SKM-1 (cell line): ENCODE results near the gene PEMT.

ENCODE experiments used
- DNase-seq: peaks from one replicate; lab custom pipeline; 2025; ENCODE audit not compliant: unreplicated experiment; lab: John Stamatoyannopoulos, UW

The PEMT gene

DNA sequence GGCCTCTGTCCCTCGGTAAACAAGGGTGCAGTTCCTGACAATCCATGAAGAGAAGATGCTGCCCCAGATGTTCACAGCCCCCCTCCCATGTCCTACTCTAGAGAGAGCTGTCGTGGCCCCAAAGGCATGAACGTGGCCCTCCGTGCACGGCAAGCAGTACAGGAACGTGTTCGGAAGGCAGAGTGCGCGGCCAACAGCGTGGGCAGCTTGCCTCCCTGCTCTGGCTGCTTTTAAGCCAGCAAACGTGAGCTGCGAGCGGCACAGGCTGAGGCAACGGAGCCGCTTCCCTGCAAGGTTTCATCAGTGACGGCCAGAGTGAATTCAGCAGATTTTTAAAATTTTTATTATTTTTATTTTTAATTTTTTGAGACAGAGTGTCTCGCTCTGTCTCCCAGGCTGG, 37.2 kb downstream of the PEMT start:
- DNase-seq = no peak

DNA sequence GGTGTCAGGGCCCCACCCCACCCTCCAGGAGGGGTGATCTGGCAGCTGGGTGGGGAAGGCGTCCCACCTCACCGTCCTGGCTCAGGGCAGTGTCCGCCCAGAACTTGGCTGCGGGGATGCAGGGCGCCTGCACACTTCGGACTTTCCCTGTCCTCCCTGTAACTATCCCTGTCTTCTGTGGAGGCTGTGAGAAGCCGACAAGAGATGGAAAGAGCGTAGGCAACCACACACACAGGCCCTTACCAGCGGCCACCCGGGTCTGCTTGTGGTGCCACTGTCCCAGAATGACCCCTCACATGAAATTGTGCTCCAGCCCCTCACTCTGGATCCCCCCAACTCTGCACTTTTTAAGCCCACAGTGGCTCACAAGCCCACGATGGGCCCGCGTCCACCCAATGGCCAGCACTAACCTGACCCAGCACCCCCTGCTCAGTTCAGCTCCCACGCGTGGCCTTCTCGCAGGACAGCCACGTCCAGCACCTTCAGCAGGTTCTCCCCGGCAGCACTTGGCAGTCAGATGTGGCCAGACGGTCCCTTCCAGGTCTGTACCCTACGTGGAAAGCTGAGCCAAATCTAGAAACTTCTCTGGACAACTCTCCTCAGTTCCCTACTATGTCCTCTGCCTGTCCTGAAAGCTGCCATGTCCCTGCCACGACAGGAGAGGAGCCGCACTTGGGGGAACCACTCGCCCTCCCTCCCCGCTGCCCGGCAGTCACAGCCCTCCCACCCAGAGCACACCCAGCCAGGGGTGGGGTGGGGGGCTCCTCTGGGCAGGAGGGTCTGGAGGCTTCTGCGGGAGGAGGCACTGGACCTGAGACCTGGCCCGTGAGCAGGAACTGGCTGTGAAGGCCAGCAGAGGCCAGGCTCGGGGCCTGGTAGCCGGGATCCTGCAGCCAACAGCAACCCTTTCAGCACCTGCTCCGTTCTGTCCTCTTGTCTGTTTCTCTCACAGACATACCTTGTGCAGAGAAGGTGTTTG, 38.0 kb downstream of the PEMT start:
- no peak for DNase-seq

DNA sequence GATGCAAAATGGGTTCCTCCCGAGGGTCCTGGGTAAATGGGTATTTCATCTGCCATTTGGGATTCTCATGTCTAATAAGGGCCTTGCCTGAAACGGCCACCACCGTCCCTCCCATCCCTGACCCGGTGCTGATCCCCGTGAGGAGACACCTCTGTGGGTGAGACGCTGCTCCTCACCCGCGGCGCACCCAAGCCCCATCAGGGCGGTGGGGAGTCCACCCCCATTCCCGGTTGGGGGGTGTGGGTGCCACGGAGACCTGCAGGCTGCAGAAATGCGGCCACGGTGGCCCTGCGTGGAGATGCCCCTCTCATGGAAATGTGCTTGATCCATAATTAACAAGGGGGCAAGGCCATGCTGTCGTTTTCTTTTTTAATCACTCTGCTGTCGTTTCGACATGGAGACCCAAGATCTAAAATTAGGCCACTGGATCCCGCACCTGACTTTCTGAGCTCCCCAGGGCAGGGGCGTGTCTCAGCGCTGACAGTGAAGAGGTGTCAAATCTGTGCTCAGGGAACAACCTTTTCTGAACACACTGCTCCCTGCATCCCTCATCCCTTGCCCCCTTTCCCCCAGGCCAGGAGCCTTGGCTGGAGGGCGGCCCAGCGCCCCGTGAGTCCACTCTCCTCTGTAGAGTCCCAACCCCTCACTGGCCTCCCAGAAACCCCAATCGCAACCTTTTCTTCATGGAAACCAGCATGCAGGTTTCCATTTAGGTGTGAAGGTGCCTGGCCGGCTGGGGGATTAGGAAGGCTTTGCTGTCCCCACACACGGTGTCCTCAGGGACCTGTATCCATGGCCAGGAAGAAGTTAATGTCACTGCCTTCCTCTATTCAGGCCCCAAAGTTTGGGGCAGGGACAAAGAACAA, 38.9 kb downstream of the PEMT start:
- no peak for DNase-seq

DNA sequence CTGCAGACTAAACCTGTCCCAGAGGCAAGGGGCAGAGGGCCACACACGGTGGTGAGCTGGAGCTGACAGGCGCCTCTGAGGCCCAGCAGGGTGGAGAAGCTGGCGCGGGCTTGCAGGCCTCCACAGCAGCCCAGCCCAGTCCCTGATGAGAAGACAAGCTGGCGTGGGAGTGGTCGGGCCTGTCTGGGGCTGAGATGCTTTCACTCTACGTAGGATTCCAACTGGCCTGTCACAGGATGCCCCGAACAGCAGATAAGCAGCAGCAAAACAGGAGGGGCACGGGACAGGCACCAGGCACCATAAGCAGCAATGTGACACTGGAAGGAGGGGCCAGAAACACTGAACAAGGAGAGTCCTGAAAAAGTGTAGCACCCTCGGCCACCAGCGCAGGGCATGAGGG, 40.1 kb downstream of the PEMT start:
- no peak for DNase-seq

DNA sequence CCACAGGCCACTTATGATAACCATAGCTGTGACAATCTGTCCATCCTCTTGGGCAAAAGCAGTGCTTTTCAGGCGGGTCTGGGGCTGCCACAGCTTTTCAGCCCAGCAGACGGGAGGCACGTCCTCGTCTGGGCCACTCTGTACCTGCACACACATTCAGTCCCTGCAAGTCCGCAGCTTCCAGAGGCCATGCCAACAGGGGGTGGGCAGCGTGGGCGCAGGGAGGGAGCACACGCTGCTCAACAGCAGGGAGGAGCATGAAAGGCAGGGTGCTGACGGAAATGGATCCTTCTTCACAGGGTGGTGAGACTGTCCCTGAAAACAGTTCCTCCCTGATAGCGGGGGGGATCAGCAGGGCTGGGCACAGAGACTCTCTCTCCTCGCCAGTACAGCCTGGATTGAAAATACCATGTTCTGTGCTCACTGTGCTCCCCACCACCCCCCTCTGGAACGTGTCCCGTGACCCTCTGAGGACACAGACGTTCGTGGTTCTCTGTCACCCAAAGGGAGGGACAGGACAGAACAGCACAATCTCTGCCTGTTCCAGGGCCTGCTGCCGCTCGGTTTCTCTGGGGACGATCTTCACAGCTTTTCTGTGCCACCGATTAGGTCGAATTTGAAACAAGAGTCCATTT, 41.7 kb downstream of the PEMT start:
- no peak for DNase-seq

DNA sequence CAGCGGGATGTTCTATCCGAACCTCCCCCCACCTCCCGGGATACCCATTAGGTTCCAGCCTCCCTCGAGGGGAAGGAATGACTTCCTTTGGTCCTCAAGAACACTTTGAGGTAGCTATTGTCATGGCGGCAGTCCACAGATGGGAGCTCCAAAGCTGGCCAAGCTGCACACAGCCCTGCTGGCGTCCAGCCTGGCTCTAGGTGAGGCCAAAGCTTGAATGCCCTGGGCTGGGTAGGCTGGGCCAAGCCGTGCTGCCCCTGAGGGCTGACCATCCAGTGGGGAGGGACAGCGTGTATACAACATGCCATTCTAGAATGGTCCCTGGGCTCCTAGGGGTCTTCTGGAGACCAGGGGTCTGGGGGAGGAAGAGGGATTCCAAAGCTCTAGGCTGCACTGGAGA, 43.5 kb downstream of the PEMT start:
- DNase-seq = no peak

DNA sequence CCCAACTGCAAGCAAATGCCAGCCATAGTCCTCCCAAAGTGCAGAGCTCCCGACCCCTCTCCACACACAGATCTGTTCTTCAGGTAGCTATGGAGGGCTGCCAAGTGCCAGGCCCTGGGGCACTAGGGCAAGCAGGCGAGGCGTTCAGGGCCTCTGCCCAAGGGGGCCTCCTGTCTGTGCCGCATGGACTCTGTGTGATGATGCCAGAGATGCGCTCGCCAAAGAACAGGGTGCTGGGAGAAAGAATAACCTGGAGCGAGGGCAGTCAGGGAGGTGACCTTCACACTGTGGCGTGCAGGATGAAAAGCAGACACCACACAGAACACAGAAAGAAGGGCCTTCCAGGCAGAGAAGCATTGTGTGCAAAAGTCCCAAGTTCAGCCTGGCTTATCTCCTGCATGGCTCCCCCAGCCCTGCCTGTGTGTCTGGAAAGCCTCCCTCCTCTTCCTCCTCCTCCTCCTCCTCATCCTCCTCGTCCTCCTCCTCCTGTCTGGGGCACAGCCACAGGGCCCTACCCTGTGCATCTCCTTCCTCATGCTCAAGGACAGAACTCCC, 44.2 kb downstream of the PEMT start:
- no peak for DNase-seq

DNA sequence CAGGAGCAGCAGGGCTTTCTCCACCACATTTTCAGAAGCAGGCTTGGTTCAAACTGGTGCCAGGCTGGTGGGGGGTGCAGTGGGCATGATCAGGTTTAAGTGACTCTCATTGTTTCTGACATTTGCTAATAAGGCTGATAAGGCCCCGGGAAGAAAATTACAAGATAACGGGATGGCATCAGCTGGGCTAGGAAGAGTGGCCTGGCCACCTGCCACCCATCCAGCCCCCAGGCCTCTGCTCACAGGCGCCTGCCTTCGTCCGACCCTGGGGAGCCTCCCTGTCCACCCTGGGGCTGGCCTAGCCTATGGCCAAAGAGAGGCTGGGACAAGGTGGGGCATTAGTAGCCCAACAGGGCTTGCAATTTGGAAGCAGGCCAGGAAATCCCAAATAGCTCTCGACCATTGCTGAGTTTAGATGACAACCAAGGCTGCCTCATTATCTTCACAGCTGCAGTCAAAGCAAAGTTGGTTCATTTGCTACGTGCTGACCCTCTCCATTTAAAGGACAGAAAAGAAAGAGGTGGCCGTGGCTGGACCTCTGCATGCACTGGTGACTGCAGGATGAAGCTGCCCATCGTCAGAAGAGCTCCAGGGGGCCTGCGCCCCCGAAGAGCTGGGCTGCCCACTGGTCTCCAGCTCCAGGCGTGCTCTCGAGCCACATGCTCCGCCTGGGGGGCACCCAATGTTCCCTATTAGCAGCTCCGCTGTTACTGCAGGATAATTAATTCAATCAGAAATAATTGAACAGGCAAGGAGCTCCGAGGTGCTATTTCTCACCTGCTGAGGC, 44.9 kb downstream of the PEMT start:
- DNase-seq = no peak

DNA sequence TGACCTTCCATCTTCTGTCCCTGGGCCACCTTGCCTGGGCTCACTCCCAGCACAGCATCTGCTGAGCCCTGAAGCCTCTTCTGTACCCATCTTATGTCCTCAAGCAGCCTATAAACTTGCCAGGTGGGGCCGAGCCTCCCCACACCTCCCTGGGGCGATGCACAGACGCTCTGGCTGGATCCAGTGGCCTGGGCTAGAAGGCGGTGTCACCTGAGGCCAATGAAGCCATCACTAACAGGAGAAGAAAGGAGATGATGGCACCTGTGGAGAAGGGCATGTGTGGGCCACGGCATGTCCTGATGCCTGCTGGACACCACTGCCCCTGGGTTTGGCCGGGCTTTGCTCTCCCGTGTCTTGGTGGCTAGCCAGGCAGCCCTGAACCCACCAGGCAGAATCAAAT, 45.5 kb downstream of the PEMT start:
- no peak for DNase-seq

DNA sequence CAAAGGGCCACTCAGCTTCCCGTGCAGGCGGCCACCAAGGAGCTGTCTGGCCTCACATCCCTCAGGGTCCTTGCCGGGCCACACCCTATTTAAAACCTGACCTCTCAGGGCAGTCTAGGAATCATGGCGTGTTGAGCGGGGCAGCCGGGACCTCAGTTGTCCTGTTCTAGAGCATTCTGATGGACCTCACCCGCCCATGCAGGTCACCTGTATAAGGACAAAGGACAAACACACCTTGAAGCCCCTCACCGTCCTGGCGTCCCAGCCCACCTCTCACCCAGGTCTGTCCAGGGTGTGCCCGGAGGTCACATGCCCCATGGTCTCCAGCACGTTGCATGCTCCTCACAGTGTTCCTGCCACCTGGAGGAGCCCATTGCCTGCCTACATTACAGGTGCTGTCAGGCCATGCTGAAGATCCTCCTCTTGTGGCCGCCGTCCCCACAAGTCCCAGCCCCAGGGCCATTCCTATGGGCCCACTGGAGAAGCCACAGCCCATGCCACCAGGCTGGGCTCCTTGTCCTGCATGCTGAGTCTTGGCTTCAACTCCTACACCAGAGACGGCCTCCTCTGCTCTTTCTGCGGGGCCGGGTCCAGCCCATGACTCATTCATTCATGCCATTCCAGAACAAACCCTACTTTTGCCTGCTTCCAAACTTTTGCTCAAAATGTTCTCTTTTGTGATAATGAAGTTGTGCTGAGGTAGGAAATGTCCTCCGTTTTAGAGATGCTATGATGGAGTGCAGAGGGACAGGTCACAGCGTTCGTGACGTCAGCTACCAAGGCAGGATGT, 46.3 kb downstream of the PEMT start:
- DNase-seq = no peak

DNA sequence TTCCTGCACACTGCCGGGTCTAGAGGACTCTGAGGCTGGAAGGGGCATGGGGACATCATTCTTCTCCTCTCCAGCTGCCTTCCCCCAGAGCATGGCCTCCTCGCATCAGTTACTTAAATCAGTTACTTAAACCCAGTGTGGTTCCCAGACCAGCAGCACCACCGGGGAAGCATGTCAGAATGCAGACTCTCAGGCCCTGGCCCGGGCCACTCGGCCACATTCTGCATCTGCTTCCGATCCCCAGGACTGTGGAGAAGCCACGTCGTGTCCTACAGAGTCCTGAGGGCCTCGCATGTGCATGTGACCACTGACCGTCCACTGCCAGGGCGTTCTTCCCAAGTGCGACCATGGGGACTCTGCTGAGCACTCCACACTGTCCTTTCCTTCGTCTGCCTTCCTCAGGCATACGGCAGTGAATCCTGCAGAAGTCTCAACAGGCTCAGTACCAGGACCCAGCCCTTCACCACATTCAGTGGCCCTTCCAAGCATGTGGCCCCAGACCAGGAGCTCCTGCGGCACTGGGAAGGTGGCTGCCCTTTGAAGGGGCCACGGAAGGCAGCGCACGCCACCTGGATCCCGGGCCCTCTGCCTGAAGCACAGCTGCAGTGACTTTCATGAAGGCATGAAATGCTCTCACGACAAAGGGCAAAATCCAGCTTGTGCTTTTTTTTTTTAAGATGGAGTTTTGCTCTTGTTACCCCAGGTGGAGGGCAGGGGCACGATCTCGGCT, 48.4 kb downstream of the PEMT start:
- no peak for DNase-seq

DNA sequence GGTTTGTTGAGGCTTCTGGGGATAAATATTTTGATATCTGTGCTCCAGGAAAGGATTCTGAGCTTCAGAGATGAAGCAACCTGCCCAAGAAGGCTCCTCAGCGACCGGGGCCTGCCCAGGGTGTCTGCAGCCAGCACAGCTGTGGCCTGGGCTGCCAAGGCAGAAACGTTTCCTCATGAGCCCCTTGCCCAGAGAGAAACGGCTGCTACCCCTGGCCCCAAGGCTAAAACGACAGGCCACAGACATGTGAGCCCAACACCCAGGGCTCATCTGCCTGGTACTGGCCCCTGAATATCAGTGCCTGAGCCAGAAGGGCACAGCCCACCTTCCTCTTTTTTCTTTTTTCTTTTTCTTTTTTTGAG, 49.9 kb downstream of the PEMT start:
- DNase-seq = no peak

DNA sequence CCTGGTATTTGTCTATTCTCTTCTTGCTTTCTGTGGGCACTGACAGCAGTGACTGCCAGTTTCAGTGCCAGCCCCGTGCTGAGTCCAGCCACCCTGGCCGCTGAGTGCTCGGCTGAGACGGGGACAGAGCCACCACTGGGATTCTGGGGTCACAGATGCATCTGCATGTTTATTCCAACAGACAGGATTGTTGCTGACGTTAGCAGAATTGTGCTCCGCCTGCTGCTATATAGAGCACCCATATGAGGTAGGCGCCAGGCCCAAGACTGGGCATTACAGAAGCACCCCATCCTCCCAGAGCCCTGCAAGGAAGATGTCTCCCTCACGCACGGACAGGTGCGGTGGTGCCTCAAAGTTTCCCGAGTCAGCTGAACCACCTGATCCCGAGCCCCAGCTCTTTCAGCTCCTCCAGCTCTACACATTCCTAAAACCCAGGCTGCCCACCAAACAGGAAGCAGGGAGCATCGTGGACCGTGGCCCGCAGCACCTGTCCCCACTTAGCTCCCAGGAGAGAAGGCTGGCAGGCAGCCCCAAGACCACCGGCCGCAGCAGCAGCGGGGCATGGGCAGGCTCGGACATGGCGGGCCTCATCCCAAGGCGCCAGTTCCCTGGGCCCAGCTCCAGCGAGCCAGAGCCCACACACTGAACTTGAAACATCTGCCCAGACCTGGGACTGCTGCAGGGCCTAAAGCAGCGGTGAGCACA, 50.4 kb downstream of the PEMT start:
- DNase-seq = no peak

DNA sequence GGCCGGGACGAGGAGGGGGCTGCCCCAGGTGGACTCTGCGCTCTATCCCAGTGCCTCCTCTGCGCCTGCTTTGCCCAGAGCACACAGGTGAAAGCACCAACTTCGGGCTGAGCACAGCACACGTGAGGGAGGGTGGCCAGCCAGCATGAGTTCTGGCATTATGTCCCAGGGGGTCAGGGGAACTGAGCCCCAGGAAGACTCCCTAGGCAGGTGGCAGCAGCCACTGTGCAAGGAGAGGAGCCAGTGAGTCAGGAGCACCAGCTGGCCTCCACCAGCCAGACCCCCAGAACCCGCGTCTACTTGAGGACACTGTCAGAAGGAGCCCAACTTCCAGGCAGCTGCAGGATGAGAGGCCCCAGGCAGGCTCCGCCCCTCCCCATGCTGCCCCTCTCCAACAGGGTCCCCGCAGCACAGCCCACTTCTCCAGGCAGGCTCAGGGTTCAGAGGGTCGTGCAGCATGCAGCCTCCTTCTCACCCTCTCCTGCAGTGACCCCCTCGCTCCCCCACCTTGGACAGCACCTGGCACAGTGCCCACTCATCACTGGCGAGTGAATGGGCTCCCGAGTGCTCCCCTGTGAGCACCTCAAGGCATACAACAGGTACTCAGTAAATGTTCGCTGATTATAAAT, 51.1 kb downstream of the PEMT start:
- no peak for DNase-seq

DNA sequence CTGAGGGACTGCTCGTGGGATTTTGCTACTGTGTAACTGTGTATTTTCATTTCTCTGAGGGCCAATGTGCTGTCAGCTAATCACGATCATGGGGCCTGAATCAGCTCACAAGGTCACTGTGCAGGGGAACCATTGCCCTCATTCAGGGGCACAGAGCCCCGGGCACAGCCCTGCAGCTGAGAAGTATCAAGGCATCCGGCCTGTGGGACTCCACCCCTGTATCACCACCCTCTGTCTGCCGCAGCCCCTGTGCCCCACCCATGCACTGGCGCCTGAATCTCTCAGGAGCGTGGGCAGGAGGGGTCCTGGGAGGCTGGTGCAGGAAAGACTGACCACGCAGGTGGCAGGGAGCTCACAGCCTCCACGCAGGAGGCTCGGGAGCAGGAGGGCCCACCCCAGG, 51.9 kb downstream of the PEMT start:
- no peak for DNase-seq

DNA sequence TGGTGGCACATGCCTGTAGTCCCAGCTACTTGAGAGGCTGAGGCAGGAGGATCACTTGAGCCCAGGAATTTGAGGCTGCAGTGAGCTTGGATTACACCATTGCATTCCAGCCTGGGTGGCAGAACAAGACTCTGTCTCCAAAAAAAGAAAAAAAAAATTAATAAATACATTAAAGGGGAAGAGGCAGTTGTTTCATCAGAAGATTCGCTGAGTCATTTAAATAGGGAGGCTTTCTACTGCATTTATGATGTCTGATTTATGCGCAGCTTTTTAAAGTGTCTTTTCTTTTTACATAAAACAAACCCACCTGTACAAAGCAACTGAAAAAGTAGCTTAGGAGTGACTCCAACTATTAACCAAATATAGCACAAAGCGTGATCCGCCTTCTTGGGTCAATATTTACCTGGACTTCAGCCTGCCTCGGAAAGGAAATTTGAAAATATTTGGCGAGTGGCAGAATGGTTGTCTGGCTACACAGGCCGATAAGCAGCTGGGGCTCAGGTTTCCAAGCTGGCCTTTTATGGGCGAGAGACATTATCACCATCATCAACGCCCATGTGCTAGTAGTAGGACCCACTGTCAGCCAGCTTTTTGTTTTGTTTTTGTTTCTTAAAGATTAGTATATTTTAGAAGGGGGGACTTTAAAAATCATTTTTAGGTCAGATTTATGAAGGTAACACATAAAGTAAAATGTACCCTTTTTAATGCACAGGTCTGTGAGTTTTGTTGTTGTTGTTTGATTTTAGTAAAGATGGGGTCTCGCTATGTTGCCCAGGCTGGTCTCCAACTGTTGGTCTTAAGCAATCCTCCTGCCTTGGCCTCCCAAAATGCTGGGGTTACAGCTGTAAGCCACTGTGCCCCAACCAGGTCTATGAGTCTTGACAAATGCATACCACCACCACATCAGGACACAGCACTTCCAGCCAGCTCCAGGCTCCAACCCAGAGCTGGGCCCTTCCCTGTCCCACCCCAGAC, 52.8 kb downstream of the PEMT start:
- DNase-seq = no peak
